ENCODE measurements around the gene CATSPERD.
"Not testable (repeated sequence)": the region's sequence is repeated elsewhere in the genome, so short reads cannot be mapped to it uniquely, and the experiment has no call there.

Gene CATSPERD

DNA sequence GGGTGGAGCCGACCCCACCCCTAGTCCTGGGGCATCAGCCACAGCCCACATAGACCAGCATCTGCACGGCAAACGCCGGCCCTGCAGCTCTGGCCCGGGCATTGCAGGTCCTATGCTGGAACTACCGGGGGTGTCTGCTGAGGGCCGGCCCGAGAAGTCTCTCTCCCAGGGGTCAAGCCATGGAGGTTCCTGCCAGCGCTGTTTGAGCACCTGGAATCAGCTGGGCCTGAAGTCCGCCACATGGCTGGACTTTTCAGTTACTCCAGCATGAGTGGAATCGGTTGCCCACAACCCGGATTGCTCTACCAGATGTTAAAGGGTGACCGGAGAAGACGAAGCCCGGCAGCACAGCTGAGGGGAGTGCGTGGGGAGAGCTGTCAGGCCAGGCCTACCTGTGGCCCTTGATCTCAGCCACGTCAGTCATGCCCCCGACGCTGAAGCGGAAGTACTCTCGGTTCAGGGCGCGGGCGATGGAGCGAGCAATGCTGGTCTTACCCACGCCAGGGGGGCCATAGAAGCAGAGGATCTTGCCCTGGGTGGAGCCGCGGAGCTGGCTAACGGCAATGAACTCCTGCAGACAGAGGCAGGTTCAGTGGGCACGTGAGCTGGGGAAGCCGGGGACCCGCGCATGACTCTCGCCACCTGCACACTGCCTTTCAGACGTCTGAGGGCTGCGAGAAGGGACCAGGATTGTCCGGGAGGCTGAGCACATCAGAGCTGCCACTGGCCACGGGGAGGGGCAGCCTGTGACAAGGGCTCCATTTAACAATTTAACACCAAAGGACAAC is 21.6 kb upstream of the CATSPERD start:
- no peak for FAIRE-seq

DNA sequence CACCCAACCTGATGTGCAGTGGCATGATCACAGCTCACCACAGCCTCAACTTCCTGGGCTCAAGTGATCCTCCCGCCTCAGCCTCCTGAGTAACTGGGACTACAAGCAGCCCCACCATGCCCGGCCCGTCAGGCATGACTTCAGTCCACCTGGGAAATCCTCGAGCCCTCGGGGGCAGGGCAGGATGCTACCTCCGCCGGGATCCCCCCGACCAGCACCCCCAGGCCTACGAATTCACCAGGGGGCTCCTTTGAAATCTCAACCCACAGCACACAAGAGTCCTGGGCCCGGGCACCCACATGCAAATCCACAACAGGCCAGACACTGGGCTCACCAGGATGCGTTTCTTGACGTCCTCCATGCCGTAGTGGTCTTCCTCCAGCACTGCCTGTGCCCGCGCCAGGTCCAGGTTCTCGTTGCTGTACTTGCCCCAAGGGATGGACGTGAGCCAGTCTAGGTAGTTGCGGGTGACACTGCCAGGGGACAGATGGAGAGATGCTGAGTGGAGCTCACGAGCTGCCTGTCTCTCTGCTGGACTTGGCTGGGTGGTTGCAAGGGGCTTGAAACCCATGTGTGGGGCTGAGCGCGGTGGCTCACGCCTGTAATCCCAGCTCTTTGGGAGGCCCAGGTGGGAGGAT is 19.9 kb upstream of the CATSPERD start:
- FAIRE-seq = no peak

DNA sequence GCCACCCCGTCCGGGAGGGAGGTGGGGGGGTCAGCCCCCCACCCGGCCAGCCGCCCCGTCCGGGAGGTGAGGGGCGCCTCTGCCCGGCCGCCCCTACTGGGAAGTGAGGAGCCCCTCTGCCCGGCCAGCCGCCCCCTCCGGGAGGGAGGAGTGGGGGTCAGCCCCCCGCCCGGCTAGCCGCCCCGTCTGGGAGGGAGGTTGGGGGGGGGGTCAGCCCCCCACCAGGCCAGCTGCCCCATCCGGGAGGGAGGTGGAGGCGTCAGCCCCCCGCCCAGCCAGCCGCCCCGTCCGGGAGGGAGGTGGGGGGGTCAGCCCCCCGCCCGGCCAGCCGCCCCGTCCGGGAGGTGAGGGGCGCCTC is 18.4 kb upstream of the CATSPERD start:
- not testable (repeated sequence) for FAIRE-seq

DNA sequence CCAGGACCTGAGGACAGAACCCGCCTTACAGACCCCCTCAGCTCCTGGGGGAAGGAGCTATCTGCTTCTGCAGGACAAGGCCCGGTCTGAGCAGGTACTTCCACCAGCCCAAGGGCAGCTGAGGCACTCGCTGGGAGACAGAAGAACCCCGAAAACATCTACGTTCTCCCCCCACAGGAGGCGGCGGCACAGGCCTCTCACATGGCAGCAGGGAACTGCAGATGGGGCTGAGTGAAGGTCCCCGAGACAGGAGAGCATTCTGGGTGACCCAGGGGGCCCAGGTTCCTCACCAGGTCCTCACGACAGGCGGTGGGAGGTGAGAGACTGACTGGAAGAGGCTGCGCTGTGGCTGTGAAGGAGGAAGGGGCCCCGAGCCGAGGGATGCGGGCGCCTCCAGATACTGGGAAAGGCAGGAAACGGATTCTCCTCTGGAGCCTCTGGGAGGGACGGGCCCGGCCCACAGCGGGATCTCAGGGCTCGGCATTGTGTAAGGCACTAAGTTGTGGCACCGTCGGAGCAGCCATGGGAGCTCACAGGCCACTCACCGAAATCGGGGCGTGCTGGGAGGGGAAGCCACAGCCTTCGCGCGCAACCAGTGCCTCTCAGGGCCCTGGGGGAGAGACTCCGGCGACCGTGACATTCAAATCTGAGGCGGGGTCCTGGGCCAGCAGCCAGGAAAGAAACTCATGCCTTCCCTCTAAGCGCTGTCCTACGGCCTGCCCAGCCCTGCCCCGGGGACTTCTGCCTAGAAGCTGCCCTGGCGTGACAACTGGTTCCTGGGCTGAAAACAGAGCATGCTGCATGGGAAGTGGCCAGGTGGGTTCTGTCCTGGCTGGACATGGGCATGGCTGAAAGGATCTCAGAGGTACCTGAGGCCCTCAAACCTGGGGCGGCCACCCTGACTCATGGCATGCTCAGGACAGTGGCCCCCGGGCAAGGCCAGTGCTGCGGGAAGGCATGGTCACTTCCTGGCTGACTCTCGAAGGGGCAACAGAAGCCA is 16.3 kb upstream of the CATSPERD start:
- no peak for FAIRE-seq

DNA sequence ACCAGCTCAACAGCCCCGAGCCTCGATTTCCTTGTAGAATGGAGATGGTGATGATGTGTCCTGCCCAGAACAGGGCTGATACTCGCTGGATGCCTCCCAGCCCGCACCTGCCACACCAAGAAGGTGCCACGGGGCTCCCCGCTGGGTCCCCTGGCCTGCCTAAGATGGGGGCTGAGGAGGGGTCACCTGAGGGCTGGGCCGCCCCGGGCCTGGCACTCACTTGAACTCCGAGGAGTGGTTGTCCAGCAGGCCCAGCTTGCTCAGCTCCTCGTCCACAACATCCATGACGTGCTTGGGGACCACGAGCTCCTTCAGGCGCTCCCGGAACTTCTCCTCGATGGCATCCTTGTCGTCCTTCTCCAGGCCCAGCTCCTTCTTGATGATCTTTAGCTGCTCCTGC is 14.9 kb upstream of the CATSPERD start:
- no peak for FAIRE-seq

DNA sequence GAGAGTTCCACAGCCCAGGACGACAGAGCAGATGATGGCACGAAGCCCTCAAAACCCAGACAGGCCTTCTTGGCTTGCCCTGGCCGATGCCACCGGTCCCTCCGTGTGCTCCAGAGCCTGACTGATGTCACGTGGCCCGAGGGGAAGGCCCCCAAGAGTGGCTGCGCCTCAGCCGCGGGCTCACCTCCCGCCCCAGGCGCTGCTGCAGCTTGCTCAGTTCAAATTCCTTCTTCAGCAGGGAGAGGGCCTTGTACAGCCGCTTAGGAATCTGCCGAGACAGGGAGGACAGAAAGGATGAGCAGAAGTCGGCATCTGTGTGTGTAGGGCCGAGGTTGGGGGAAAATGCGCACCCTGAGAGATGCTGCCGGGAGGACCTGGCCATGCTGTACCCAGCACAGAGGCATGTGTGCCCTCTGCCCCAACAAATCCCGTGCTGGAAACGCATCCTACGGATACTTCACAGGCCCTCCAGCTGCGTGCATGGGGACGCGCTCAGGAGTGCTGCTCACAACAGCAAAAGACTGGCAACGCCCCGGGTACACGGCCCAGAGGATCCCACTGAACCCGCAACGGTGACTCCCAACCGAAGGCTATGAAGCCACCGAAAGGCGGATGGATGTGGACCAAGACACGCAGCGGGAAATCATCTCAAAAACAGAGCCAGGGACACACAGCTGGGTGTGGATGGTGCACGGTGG is 13.4 kb upstream of the CATSPERD start:
- FAIRE-seq = no peak

DNA sequence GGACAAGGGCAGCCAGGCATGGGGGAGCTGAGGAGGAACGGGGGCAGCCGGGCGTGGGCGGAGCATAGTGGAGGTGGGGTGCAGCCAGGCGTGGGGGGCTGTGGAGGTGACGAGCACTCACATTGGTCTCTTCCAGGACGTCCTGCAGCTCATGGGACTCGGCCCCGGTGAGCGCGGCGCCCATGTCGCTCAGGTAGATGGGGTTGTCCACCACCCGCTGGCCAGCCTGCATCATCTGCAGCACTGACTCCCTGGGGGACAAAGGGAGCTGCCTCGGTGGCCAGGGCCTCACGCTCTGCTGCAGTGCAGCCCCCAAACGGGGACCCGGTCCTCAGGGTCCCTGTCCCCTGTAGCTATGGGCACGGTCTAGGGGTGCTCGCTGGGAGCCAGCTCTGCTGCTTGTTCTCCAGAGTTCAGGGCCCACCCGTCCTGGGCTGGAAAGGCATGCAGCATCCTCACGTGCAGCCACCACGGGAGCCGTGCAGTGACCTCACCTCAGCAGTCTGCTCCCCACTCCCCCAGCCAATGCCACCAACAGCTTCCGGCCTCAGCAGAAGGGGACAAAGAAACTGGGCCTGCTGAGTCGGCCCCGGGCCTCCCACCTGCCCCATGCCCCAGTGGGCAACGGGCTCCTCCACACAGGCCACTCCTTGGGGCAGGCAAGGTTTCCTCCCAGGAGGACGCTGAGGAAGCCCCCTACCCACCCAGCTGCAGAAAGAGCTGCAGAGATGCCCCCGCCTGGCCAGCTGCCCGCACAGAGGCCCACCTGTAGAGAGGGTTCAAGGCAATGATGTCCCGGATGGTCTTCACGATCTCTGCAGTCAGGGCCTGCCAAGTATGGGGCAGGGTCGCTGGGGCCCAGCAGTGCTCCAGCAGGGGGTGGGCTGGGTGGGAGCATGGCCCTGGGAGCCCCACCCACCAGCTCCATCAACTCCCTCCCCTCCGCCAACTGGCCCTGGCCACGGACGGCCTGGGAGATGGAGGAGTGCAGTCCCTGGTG is 12.6 kb upstream of the CATSPERD start:
- FAIRE-seq = no peak

DNA sequence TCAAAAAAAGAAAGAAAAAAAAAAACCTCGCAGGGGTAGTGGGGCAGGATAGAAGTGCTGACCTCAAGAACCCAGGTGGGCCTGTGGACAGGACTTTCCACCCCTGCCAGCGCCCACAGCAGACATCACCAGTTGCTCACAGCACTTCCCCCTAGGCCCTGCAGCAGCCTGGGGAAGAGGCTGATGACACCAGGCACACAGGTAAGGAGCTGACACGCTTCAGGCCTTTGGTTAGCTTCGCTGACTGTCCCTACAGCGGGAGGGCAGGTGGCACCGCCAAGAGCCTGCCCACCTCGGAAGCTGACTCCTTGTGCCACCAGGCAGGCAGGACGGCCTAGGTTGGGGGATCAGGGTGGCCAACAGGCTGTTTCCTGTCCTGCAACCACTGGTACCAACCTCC is 9.4 kb upstream of the CATSPERD start:
- FAIRE-seq = no peak

DNA sequence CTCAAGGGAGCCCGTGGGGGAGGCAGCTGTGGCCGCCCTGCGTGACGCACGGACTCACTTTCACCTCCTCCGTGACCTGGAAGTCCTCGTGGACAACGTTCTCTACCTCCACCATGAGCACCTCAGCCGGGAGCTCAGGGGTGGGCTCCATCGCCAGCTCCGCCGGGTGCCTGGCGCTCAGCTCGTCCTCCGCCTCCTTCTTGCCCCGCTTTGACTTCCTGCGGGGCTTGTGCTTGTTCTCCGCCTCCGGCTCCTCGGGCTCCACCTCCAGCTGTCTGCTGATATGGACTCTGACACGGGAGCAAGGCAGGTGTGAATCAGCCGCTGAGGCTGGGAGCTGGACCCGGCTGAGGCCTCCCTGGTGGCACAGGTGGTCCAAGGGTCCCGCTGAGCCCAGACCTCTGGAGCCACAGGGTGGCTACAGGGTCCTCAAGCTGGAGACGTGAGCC is 8.7 kb upstream of the CATSPERD start:
- no peak for FAIRE-seq

DNA sequence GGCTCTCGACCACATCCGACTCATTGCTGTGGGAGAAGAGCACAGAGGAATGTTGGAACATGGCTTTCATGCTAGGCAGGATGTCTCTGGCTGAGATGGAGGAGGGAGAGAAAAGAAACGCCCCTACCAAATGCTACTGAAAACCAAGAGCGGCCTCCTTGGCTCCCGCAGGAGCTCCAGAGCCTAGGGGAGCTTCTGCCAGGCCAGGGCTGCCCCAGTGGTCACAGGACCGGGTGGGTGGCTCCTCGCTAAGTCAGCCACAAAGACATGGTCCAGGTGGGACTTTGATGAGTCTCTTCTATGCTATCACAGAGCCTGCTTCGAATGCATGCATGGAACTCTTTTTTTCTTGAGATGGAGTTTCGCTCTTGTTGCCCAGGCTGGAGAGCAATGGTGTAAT is 7.2 kb upstream of the CATSPERD start:
- no peak for FAIRE-seq

DNA sequence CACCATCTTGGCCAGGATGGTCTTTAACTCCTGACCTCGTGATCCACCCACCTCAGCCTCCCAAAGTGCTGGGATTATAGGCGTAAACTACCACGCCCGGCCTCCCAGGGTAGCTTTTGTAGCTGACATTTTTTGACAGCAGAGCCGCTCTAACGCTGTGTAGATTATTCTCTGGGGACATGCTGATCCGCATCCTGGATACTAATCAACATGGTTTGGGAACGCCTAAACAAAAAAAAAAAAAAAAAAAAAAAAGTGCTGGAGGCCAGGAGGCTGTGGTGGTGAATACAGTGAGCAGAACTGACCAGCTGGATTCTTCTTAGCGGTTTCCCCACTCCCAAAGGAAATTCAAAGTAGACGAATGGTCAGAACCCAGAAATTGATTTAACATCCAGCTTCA is 5.6 kb upstream of the CATSPERD start:
- no peak for FAIRE-seq

DNA sequence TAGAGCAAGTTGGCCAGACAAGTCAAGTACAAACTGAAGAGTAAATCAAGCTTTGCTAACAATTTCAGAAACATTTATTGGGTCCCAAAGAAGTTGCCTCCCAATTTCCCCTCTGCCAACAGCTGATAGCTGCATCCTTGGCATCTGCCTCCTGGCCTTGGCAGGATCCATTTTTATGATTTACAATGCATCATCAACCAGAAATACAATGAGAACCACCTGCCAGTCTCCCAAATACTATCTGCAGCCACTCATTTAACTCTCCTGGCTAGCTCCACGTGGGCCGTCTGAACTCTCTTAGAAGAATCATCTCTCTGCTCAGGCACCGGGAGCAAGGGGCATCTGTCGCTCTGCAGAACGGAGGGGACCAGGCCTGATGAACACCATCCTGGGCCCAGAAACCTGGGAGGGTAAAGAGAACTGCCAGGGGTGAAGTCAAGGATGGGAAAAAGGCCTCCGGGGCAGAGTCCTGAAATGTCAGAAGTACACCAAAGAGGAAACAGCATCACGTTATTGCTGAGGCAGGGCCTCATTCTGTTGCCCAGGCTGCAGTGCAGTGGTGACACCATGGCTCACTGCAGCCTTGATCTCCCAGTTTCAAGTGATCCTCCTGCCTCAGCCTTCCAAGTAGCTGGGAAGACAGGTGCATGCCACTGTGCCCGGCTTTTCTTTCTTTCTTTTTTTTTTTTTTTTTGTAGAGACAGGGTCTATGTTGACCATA is 3.1 kb upstream of the CATSPERD start:
- no peak for FAIRE-seq

DNA sequence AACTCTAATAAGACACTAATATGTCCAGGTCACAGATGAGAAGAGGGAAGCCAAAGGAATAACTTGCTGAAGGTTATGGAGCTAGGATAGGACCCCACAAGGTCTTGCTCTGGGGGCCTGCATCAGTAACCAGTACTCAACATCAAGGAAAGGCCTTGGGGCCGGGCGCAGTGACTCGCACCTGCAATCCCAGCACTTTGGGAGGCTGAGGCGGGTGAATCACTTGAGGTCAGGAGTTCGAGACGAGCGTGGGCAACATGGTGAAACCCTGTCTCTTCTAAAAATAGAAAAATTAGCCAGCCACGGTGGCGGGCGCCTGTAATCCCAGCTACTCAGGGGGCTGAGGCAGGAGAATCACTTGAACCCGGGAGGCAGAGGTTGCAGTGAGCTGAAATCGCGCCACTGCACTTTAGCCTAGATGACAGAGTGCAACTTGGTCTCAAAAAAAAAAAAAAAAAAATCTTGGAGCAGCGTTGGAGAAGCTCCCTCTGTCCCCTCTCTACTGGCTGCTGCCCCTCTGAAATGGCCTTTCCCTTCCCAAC is 2.3 kb upstream of the CATSPERD start:
- FAIRE-seq = no peak

DNA sequence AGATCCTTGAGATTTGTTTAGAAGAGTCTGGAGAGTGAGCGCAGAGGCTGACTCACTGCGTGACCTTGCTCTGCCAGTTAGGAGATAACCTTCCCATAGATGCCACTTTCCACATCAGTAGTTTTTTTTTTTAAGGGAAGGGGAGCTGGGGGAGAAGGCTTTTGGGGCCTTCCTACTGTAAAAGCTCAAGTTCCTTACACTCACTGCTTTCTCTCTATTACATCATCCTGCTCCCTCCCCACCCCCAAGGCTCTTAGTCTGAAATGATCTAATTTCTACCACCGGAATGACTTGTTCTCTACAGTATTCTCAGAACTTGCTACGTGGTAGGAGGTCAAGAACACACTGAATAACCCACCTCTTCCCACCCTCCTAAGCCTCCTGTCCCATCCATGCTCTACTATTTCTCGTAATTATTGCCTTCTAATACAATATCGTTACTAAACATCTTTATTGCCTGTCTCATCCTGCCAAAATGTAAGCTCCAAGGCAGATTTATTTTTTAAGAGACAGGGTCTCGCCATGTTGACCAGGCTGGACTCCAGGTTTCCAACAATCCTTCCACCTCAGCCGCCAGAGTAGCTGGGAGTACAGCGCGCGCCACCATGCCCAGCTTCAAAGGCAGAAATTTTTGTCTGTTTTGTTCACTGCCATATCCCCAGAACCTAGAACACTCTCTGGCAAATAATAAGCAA is 1.7 kb upstream of the CATSPERD start:
- FAIRE-seq = no peak

DNA sequence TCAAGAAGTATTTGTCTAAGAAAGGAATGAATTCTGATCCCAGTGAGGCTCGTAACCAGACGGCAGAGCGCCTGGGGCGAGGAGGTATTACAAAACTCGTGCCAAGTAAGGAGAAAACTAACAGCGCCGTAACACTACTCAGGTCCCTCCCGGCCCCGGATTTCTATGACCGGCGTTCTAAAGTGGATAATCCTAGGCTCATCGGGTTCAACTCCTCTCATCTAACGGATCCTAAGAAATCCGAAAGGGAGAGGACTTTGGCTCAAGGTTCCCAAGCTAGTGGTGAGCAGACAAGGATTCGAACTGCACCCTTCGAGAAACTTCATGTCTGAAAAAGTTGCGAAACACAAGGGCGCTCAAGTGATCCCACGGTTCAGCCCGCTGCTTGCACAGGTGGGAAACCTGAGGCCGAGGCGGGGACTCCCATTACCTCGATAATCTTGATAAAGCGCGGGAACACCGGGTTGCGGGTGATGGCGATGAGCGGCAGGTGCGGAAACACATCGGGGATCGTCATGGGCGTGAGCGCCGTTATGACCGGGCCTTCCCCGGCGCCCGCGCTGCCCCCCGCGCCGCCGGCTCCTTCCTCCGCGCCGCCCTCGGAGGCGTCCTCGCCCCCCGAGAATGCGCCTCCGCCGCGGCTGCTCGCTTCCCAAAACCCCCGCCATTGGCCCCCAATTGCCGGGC is 1.0 kb upstream of the CATSPERD start:
- FAIRE-seq = no peak

DNA sequence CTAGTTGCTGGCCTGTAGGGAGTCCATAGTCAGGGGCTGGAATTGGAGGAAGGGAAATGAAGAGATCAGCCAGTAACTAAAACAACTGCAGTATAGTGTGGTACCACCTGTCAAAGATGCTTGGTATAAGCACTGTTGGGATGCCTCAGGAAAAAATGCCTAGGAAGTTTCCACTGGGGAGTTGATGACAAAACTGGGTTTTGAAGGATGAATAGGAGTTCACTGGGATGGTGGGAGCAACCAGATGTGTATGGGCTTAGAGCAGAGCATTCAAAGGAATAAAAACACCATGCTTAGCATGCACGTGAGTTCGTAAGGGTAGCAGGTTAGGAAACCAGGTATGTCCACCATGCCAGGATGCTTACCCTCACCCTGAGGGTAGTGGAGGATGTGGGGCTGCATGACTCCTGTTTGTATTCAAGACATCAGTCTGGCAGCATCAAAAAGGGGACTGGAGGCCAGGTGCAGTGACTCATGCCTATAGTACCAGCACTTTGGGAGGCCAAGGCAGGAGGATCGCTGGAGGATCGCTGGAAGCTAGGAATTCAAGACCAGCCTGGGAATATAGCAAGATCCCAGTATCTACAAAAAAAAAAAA is 7.1 kb downstream of the CATSPERD start:
- FAIRE-seq = no peak

DNA sequence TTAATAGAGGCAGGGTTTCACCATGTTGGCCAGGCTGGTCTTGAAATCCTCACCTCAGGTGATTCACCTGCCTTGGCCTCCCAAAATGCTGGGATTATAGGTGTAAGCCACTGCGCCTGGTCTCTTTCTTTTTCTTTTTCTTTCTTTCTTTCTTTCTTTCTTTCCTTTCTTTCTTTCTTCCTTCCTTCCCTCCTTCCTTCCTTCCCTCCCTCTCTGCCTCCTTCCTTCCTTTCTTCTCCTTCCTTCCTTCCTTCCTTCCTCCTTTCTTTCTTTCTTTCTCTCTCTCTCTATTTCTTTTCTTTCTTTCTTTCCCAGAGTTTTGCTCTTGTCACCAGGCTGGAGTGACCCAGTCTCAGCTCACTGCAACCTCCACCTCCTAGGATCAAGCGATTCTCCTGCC is 12.7 kb downstream of the CATSPERD start:
- not testable (repeated sequence) for FAIRE-seq

DNA sequence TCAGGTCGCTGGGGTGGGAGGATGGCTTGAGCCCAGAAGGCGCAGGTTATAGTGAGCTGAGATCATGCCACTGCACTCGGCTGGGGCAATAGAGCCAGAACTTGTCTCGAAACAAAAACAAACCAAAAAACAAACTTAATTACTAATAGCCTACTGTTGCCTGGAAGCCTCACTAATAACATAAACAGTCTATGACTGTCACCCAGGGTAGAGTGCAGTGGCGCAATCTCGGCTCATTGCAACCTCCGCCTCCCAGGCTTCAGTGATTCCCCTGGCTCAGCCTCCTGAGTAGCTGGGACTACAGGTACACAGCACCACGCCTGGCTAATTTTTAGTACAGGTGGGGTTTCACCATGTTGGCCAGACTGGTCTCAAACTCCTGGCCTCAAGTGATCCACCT is 18.0 kb downstream of the CATSPERD start:
- FAIRE-seq = no peak

DNA sequence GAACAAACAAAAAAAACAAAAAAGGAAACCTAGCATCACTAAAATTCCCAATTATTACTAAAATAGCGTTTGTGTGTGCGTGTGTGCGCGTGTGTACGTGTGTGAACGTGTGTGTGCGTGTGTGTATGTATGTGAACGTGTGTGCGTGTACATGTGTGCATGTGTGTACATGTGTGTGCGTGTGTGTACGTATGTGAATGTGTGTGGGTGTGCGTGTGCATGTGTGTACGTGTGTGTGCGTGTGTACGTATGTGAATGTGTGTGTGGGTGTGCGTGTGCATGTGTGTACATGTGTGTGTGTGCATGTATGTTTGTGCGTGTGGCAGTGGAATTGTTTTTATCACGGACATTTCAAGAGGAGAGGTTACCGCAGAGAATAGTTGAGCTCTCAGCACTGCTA is 21.6 kb downstream of the CATSPERD start:
- no peak for FAIRE-seq

All from A204.1 (cell line).